DOHH2 (cell line): Measurements from ENCODE around the gene GATAD2B.

ENCODE experiments used
- EZH2phosphoT487 ChIP-seq: fragments of 200-600 bp; sonication (generic); IDR thresholded peaks from 2 replicates; pipeline ENCODE4 v1.6.1; 2017; ENCODE audit warnings: borderline replicate concordance, mild to moderate bottlenecking, antibody characterized with exemption, low read length, moderate library complexity, mixed read lengths
- TF ChIP-seq, protein P1 (sequence below): fragments of 200-600 bp; sonication (generic); IDR thresholded peaks from one replicate; pipeline ENCODE4 v1.5.1; 2014; ENCODE audit warnings: antibody characterized with exemption, mild to moderate bottlenecking, low read depth, low read length; ENCODE audit not compliant: poor library complexity, severe bottlenecking

DNA sequence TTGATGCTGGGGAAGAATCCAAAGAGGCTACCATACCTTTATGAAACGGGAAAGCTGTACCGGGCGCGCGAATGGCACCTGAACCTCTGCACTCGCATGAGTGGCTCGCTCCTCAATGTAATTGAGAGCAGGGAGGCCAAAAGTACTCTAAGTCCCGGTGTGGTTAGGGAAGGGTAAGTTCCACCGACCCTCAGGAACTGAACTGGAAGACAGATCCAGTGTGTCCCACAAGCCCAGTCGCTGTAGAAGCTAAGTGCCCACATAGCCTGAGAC is 1.0 kb downstream of the GATAD2B start:
- TF ChIP-seq, protein P1, sequence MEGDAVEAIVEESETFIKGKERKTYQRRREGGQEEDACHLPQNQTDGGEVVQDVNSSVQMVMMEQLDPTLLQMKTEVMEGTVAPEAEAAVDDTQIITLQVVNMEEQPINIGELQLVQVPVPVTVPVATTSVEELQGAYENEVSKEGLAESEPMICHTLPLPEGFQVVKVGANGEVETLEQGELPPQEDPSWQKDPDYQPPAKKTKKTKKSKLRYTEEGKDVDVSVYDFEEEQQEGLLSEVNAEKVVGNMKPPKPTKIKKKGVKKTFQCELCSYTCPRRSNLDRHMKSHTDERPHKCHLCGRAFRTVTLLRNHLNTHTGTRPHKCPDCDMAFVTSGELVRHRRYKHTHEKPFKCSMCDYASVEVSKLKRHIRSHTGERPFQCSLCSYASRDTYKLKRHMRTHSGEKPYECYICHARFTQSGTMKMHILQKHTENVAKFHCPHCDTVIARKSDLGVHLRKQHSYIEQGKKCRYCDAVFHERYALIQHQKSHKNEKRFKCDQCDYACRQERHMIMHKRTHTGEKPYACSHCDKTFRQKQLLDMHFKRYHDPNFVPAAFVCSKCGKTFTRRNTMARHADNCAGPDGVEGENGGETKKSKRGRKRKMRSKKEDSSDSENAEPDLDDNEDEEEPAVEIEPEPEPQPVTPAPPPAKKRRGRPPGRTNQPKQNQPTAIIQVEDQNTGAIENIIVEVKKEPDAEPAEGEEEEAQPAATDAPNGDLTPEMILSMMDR = no peak
- TF ChIP-seq EZH2phosphoT487 = no peak
